HG03025 (cell line): ENCODE results near the gene ZFPL1.

Source experiments
- ATAC-seq: cut with Tn5 transposase; IDR thresholded peaks from one replicate; pipeline ENCODE4 v1.9.1; 2021; ENCODE audit warnings: mild to moderate bottlenecking, moderate library complexity; ENCODE audit not compliant: unreplicated experiment, low FRiP score

ZFPL1 gene

GRCh38 chr11:65083834-65084597, at the start of gene ZFPL1, which contains the start of gene CDCA5:
Gene ZFPL1, plus strand, starts transcription at chr11:65084222. Its CDS starts 477 bp downstream, at chr11:65084699.
Gene CDCA5, minus strand, starts transcription at chr11:65084040. Its CDS starts 62 bp downstream, at chr11:65083978.
- peak; percentile 67 for ATAC-seq

- no peak for ATAC-seq
Measured at GRCh38 chr11:65034423-65034822, 49.6 kb upstream of the ZFPL1 start.

- no peak for ATAC-seq
Measured at GRCh38 chr11:65035579-65035978, 48.4 kb upstream of the ZFPL1 start.

DNA sequence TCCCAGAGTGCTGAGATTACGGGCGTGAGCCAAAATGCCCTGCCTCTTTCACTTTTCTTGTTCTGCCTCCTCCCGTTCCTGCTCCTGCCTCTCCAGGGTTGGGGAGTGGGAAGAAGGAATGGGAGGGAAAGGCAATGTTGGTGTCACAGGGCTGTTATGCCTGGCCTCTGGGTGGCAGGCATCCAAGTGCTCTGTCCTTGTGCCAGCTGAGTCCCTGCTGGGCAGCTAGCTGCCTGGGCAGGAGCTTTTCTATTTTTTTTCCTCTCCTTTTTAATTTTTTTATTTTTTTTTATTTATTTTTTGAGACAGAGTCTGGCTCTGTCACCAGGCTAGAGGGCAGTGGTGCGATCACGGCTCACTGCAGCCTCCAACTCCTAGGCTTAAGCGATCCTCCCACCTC, 47.1 kb upstream of the ZFPL1 start:
- ATAC-seq = no peak

- ATAC-seq = no peak
Measured at GRCh38 chr11:65040520-65040846, 43.5 kb upstream of the ZFPL1 start.

DNA sequence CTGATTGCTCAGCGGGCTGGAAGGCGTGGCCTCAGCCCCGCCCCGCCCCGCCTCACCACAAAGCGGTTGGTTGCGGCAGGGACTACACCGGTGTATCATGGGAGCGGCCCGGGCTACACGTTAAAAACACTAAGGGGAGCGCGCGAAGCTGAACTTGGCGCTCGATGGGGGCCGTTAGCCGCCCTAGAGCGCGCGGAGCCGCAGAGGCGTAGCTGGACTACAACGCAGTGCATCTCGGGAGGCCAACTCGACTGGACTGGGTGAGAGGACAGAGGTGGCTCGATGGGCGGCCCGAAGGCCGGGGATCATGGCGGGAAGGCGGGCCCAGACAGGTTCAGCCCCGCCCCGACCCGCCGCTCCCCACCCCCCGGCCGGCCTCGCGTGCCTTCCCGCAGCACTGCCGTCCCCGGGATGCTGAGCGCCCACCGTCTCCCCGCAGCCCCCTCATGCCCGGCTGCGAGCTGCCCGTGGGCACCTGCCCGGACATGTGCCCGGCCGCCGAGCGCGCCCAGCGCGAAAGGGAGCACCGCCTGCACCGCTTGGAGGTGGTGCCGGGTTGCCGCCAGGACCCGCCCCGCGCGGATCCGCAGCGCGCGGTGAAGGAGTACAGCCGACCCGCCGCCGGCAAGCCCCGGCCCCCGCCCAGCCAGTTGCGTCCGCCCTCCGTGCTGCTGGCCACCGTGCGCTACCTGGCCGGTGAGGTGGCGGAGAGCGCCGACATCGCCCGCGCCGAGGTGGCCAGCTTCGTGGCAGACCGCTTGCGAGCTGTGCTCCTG, 43.0 kb upstream of the ZFPL1 start, which contains the start of gene SAC3D1:
Gene SAC3D1 (plus strand): TSS at position 364 of the 776 bp plus-strand sequence. CDS start 83 bp downstream, at position 447.
- ATAC-seq = peak; percentile 82

DNA sequence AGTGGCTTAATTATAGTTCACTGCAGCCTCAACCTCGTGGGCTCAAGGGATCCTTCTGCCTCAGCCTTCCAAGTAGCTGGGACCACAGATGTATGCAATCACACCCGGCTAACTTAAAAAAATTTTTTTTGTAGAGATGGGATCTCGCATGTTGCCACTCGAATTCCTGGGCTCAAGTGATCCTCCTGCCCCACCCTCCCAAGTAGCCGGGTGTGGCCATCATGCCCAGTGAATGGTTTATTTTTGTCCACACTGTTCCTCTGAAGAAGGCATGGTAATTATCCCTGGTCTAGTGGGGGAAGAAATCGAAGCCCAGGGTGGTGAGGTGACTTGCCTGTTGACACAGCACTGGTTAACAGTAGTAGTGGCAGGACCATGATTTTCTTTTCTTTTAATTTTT, 41.1 kb upstream of the ZFPL1 start:
- no peak for ATAC-seq

- ATAC-seq = no peak
Measured at GRCh38 chr11:65043881-65044501, 40.0 kb upstream of the ZFPL1 start.

DNA sequence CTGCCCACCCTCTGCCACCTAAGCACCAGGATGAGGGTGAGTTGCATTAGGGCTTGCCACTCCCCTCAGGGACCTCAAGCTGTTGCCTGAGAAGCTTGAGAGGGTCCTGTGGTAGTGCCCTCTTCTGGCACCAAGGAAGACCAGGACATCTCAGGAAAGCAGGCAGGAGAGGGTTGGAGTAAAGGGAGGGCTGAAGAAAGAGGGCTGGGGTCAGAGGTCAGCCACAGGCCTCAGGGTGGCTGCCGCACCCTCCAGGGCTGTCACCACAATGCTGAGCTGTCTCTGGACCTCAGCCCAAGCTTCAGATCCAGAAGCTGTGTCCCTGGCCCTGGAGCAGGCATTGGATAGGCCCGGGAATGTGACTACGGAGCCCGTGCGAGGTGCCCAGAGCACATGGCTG, 39.0 kb upstream of the ZFPL1 start:
- ATAC-seq = no peak

GRCh38 chr11:65045728-65046127, 38.3 kb upstream of the ZFPL1 start:
- ATAC-seq = no peak

DNA sequence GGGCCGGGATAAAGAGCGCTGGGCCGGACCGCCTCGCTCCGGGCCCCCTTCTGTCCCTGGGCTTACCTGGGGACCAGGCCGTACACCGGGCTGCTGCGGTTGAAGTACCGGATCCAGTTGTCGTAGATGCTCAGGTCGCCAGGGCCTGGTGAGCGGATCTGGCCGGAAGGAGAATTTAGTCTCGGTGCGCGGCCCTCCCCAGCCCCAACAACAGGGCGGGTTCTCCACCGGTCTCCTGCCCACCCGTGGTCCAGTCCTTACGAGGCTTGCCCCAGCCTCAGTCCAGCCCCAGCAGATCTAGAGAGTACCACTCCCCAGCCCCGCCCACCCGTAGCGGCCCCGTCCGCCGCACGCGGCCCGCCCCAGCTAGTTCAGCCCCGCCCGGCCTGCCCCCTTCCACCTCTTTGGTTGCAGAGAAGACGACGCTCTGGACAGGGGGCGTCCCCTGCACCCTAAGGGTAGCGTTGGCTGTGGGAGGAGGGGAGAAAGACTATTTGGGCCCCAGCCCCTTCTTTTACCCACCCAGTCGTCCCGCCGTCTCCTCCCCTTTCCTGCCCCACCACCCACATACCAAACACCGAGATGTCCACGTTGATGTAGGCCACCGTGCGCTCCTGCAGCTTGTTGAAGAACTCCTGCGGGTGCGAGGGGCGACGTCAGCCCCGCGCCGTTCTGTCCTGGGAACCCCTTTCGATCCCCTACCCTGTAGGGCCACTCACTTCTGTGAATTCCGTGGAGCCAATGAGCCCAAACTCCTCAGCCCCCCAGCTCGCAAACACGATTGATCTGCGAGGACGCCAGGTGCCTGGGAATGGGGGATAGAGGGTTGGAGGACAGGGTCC, 36.2 kb upstream of the ZFPL1 start:
- no peak for ATAC-seq

DNA sequence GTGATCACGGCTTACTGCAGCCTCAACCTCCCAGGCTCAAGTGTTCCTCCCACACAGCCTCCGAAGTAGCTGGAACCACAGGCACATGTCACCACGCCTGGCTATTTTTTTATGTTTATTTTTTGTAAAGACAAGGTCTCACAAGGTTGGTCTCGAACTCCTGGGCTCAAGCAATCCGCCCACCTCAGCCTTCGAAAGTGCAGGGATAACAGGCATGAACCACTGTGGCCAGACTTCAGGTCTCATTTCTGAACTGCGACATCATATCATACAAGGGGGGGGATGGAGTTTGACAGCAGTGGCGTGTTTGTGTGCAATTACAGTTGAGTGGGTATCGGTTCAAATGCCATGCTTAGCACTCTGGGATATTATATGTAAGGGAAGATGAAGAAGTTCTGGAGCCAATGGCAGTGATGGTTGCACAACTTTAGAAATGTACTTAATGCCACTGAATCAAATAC, 32.6 kb upstream of the ZFPL1 start:
- no peak for ATAC-seq

DNA sequence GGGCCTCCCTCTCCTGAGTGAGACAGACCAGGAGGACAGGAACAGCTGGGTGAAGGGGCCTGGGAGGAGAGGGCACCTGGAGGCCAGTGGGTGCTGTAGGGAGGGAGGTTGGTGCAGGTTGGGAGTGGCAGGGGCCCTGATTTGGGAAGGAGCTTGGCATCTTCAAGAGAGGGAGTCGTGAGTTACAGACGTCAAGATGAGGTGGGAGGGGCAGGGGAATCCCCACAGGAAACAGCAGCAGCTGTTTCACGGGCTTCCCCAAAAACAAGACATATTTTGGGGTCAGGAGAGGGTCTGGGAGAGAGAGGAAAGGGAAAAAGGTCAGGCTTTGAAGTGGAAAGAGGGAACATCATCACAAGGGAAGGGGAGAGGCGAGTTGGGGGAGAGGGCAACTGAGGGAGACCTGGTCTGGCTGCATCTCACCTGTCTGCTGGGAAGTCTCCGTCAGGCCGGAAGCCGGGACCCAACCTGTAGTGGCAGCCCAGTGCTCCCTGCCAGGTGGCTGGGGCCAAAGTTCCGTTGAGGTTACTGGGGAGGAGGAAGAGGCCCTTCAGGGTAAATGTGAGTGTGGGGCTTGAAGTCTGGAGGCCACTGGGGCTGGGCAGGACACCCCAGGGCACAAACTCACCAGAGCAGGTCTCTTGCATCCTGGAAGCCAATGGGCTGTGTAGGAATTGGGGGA, 30.1 kb upstream of the ZFPL1 start:
- ATAC-seq = no peak

DNA sequence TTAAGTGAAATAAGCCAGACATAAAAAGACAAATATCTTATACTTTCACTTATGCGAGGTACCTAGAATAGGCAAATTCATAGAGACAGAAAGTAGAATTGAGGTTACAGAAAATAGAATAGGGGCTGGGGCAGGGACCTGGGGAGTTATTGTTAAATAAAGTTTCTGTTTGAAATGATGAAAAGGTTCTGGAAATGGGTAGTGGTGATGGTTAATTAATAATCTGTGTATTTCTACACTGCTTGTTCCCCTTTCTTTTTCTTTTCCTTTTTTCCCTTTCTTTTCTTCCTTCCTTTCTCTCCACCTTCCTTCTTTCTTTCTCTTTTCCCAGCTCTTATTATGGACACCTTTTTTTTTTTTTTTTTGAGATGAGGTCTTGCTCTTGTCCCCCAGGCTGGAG, 28.5 kb upstream of the ZFPL1 start:
- no peak for ATAC-seq

- no peak for ATAC-seq
Measured at GRCh38 chr11:65056999-65057398, 27.0 kb upstream of the ZFPL1 start.

DNA sequence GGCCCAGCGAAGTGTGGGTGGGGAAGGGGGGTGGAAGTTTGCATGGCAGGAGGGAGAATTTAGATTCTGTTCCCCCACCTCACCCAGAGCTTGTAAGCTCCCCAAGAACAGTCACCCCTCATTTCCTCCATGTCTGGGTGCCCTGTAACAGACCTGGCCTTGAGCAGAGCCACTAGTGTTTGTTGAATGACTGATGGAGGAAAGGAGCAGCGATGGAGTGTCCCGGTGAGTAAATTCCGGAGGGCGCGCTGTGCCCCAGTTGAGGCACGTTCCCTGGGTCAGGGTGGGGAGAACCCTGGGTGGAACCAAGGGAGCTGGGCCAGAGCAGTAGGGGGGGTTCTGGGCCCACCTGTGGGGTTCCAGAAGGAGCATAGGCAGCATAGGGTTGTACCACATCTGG, 26.5 kb upstream of the ZFPL1 start:
- ATAC-seq = no peak

DNA sequence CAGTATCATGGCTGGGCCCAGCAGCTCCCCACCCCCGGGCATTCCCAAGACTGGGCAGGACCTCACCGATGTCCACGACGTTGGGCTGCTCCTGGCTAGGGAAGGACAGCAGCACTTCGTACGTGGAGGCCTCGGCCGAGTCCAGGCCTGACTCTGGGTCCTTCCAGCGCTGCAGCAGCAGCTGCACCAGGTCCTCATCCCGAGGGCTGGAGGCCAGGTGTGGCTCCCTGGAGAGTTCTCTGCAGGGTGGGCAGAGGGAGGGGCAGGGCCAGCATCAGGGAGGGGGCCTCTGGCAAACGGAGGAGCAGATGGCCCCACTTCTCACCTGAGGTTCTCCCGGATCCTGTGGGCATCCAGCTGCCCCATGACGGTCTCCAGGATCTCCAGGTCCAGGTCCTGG, 26.0 kb upstream of the ZFPL1 start:
- ATAC-seq = no peak

- no peak for ATAC-seq
Measured at GRCh38 chr11:65058419-65059054, 25.5 kb upstream of the ZFPL1 start, which contains the start of gene NAALADL1. Gene NAALADL1, minus strand, starts transcription at chr11:65058553. Its CDS starts 32 bp downstream, at chr11:65058521.

DNA sequence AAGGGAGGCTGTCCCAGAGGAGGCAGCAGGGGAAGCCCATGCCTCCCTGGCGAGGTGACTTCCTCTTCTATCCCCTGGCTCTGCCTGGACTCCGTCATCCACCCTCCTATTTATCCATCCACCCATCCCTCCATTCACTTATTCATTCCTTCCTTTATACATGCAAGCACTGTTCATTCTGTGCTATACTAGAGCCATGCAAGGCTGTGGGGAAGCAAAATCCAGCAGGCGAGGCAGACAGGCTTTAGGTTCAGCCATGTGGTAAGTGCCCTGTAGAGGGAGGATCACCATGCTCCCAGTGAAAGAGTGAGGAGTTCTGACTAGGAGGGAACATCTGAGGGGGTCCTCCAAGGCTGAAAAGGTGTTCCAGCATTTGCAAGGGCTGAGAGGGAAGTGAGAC, 24.5 kb upstream of the ZFPL1 start:
- ATAC-seq = no peak
